ENCODE data around the gene CHTF8.

The CHTF8 gene

DNA sequence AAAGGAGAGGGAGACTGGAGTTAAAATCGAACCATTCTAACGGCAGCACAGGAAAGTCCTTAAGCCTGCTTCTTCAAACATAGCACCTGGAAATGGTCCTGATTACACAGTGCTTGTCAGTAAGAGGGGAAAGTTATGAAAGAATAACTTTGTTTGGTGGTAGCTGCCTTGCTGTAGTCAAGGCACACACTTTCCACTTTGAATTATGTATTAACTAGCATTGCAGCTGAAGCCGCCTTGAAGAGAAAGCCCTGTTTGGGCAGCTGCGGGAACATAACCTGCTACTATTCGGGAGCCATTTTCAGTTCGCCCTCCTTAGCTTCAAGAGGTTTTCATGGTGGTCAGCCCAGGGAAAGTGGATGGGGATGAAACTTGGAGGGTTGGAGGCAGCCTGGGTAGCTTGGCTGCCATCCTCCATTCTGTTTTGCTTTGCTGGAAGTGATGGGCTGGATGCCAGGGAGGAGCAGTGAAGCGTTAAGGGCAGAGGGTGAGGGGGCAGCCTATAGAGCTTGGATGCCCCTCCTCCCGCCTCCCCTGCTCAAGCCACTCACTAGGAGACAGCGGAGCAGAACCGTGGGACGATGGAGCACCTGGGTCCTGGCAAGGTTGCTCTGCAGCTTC is 32.2 kb downstream of the CHTF8 start:
- TF ChIP-seq, protein P1, sequence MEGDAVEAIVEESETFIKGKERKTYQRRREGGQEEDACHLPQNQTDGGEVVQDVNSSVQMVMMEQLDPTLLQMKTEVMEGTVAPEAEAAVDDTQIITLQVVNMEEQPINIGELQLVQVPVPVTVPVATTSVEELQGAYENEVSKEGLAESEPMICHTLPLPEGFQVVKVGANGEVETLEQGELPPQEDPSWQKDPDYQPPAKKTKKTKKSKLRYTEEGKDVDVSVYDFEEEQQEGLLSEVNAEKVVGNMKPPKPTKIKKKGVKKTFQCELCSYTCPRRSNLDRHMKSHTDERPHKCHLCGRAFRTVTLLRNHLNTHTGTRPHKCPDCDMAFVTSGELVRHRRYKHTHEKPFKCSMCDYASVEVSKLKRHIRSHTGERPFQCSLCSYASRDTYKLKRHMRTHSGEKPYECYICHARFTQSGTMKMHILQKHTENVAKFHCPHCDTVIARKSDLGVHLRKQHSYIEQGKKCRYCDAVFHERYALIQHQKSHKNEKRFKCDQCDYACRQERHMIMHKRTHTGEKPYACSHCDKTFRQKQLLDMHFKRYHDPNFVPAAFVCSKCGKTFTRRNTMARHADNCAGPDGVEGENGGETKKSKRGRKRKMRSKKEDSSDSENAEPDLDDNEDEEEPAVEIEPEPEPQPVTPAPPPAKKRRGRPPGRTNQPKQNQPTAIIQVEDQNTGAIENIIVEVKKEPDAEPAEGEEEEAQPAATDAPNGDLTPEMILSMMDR (IDR thresholded peaks at IDR 0.05; ENCODE audit: low read depth, low read length), result no peak
- no peak overlapping the region for H3K4me3 ChIP-seq (ENCODE audit: low read depth, low read length)
- no peaks in the 10 kb centered on the region for H3K9me3 ChIP-seq (ENCODE audit: severe bottlenecking)
- DNase-seq, result no peak
- no peak overlapping the region for H3K27ac ChIP-seq
- H3K27me3 ChIP-seq (ENCODE audit: insufficient read depth, low read depth, severe bottlenecking), result no peaks in the 10 kb centered on the region
- no peaks in the 10 kb centered on the region for H3K36me3 ChIP-seq

DNA sequence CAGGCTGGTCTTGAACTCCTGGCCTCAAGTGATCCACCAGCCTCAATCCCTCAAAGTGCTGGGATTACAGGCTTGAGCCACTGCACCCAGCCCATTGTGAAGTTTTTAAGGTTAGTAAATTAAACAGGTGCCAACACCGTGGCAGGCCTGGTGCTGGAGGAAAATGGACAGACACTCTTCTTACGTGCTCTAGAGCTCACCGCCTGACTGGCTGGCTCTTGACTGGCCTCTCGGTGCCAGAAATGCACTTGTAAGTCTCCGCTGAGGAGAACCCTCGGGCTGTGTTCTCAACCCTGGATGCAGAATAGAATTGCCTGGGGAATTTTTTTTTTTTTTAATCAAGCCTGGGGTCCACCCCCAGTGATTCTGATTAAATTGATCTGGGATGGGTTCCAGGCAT is 37.2 kb downstream of the CHTF8 start:
- Histone ChIP-seq H3K4me3 (ENCODE audit: low read depth, low read length) (no peak overlapping the region), H3K27ac (no peak overlapping the region), H3K36me3 (no peaks in the 10 kb centered on the region), H3K27me3 (ENCODE audit: insufficient read depth, low read depth, severe bottlenecking) (no peaks in the 10 kb centered on the region), H3K9me3 (ENCODE audit: severe bottlenecking) (no peaks in the 10 kb centered on the region)
- TF ChIP-seq, protein P1 (IDR thresholded peaks at IDR 0.05; ENCODE audit: low read depth, low read length), result no peak
- no peak for DNase-seq

DNA sequence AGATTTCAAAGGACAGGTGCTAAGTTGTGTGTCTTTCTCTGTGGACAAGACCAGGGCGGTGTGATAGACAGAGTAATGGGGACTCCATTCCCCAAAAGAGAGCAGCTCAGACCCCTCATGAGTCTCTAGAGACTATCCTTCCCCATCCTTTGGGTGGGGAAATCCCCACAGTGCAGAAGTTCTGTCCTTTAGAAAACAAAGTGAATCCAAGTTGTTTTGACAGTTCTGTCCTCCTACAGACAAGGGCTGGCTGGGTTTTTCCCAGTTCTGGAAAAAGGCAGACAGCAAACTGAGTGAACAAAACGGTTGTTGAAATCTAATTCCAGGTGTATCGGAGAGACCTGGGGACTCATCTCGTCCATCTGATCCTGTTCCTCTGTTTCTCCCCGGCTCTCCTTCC is 37.9 kb downstream of the CHTF8 start:
- Histone ChIP-seq H3K9me3 (ENCODE audit: severe bottlenecking) (no peaks in the 10 kb centered on the region), H3K27me3 (ENCODE audit: insufficient read depth, low read depth, severe bottlenecking) (no peaks in the 10 kb centered on the region), H3K27ac (no peak overlapping the region), H3K4me3 (ENCODE audit: low read depth, low read length) (no peak overlapping the region), H3K36me3 (no peaks in the 10 kb centered on the region)
- no peak for DNase-seq
- TF ChIP-seq, protein P1 (IDR thresholded peaks at IDR 0.05; ENCODE audit: low read depth, low read length), result no peak

DNA sequence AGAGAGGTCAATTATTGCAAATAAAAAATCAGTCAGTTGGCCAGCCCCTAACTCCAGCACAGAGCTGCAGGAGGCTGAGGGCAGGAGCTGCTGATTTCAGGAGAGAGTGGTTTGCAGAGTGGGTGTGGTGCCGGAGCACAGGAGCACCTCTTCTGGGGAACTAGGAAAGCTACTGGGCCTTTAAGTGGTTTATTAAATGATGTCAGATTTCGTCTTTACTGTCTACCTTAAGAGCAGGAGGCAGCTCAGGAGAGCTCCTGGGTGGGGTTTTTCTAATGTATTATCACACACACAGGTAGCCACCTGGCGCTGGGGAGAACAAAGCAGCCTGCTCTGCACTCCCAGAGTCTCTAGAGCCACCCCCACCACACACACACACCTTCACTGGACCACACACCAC is 38.4 kb downstream of the CHTF8 start:
- Histone ChIP-seq H3K36me3 (no peaks in the 10 kb centered on the region), H3K9me3 (ENCODE audit: severe bottlenecking) (no peaks in the 10 kb centered on the region), H3K27me3 (ENCODE audit: insufficient read depth, low read depth, severe bottlenecking) (no peaks in the 10 kb centered on the region), H3K4me3 (ENCODE audit: low read depth, low read length) (no peak overlapping the region), H3K27ac (no peak overlapping the region)
- TF ChIP-seq, protein P1 (IDR thresholded peaks at IDR 0.05; ENCODE audit: low read depth, low read length), result no peak
- no peak for DNase-seq

DNA sequence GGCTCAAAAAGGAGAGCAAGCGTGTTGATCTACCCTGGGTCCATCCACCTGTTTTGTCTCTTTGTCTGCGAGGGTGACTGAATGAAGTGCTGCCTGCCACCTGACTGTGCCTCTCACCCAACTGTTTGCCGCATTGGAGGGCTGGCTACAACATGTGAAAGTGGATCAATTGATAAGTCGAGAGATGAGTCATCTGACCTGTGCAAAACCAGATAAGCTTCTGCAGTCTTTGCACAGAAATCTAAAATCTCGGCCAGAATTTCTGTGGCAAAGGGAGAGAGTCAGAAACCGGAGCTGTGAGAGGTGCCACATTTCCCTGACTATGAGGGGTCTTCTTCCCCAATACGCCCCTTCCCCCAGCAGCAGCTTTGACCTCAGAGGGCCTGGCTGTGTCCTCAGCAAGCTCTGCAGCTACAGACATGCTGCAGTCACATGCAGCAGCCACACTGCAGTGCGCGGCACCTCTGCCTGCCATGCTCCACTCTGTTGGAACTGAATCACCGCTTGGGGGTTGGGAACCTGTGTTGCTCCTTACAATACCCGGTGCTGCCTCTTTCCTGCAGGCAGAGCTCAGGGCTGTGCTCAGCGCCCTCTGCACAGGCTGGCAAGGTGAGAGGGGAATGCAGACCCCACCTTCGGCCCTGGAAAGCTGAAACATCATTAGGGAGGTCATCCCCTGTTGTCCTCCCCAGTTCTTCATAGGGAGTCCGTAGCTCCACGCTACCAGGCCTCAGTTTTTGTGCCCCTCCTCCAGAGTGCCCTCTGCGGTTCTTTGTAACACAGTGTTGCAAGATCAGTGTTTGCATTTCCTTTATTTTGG is 43.1 kb downstream of the CHTF8 start:
- TF ChIP-seq, protein P1 (IDR thresholded peaks at IDR 0.05; ENCODE audit: low read depth, low read length), result no peak
- no peaks in the 10 kb centered on the region for H3K36me3 ChIP-seq
- no peak overlapping the region for H3K27ac ChIP-seq
- no peaks in the 10 kb centered on the region for H3K9me3 ChIP-seq (ENCODE audit: severe bottlenecking)
- no peak for DNase-seq
- H3K4me3 ChIP-seq (ENCODE audit: low read depth, low read length), result no peak overlapping the region
- no peaks in the 10 kb centered on the region for H3K27me3 ChIP-seq (ENCODE audit: insufficient read depth, low read depth, severe bottlenecking)
